ENCODE results near the gene CTXND1. TPM values are rescaled to one million over a fixed set of nuclear protein-coding genes. Genes with fewer than 3 reads are reported as not detected.

The CTXND1 gene
- total and polyA plus RNA-seq, 2 of the 4 experiments (the other 2 are of a cell fraction) = not detected

GRCh38 chr15:80275961-80276360, 23.9 kb upstream of the CTXND1 start:
- DNase-seq (peak; percentile 40), ATAC-seq (ENCODE audit: low read depth) (peak; percentile 46; the same call in 1 of the 2 replicates)
- no peak overlapping the region for H3K14ac ChIP-seq (replicated peaks; ENCODE audit: low read depth, low read length)
- no peaks in the 10 kb centered on the region for H3K9me1 ChIP-seq (ENCODE audit: insufficient read depth, low read length)
- H3K36me3 ChIP-seq (ENCODE audit: control insufficient read depth, insufficient read depth, low read length) = no peaks in the 10 kb centered on the region
- H2AK9ac ChIP-seq (replicated peaks; ENCODE audit: low read depth, low read length, poor library complexity) = no peak overlapping the region
- no CpG with 5 or more reads among the region's 3 CpGs for WGBS, 2 experiments (ENCODE audit: extremely low coverage in 2 of 2, insufficient read length in 1 of 2)
- BruUV-seq (replicated peaks) = no TSS peak
- H2BK20ac ChIP-seq (ENCODE audit: low read depth, low read length) = no peak overlapping the region
- no peak for TF ChIP-seq CTCF (conservative IDR thresholded peaks at IDR 0.05; ENCODE audit: low read depth, low read length)
- no peak for TF ChIP-seq USF2 (IDR thresholded peaks at IDR 0.05; ENCODE audit: low read depth, low read length)
- TF ChIP-seq MAZ (IDR thresholded peaks at IDR 0.05; ENCODE audit: borderline replicate concordance, low read depth, low read length) = no peak
- TF ChIP-seq MXI1 (IDR thresholded peaks at IDR 0.05; ENCODE audit: borderline replicate concordance, low read depth, low read length) = no peak
- TF ChIP-seq CHD1 (IDR thresholded peaks at IDR 0.05; ENCODE audit: low read depth, low read length) = no peak
- no peak for TF ChIP-seq BHLHE40 (IDR thresholded peaks at IDR 0.05; ENCODE audit: low read depth, low read length)
- H3K9me3 ChIP-seq (ENCODE audit: control insufficient read depth, insufficient read depth, low read length) = no peaks in the 10 kb centered on the region
- no peak overlapping the region for H3K18ac ChIP-seq (ENCODE audit: low read depth, low read length)
- no peaks in the 10 kb centered on the region for H3K79me1 ChIP-seq (ENCODE audit: low read depth in 1 of 2, low read length in 2 of 2)
- no peak overlapping the region for H4K8ac ChIP-seq (ENCODE audit: low read depth in 2 of 2, low read length in 2 of 2)
- no peak overlapping the region for H2AK5ac ChIP-seq (ENCODE audit: low read depth, low read length)
- no peak overlapping the region for H3K4me3 ChIP-seq (ENCODE audit: insufficient read depth, low read depth, low read length)
- peaks cover 23% of the 10 kb centered on the region for H3K27me3 ChIP-seq (ENCODE audit: control insufficient read depth, insufficient read depth, low read length)
- H3K9ac ChIP-seq (ENCODE audit: low read depth, low read length) = no peak overlapping the region
- no peak overlapping the region for H2BK15ac ChIP-seq (ENCODE audit: low read depth, low read length)
- H3K56ac ChIP-seq (ENCODE audit: extremely low read depth, insufficient read depth, low read length) = no peak overlapping the region
- ChIA-PET POLR2A (ENCODE audit: unreplicated experiment) (no interaction called here), CTCF (no interaction called here)
- H2BK120ac ChIP-seq (ENCODE audit: low read depth, low read length) = no peak overlapping the region
- no peaks in the 10 kb centered on the region for H4K20me1 ChIP-seq (ENCODE audit: insufficient read depth, low read length)
- in situ Hi-C loops (cut with MboI; ENCODE audit: low sequenced_read_pairs) (no loop called here), intact Hi-C loops (cut with micrococcal nuclease) (no loop called here), dilution Hi-C loops (cut with HindIII; ENCODE audit: low sequenced_read_pairs, unreplicated experiment) (no loop called here)
- no peak overlapping the region for H3K23ac ChIP-seq (ENCODE audit: low read depth, low read length)
- H4K91ac ChIP-seq (ENCODE audit: insufficient read depth, low read depth, low read length) = no peak overlapping the region
- no peak overlapping the region for H4K5ac ChIP-seq (ENCODE audit: low read depth, low read length)
- no peak overlapping the region for H2AFZ ChIP-seq (replicated peaks; ENCODE audit: low read length, poor library complexity)
- no peak overlapping the region for H3K27ac ChIP-seq (ENCODE audit: insufficient read depth, low read length)
- H3K4ac ChIP-seq (ENCODE audit: low read depth, low read length) = no peak overlapping the region
- no peak overlapping the region for H3K4me2 ChIP-seq (ENCODE audit: low read depth, low read length)
- no peaks in the 10 kb centered on the region for H3K4me1 ChIP-seq (ENCODE audit: control insufficient read depth, insufficient read depth, low read length)
- H2BK5ac ChIP-seq (ENCODE audit: low read depth, low read length, poor library complexity, severe bottlenecking) = no peak overlapping the region

Measured in IMR-90 (cell line).